HG02610 (cell line): ENCODE data around the gene OR5K4.
"Not testable (repeated sequence)": the region's sequence is repeated elsewhere in the genome, so short reads cannot be mapped to it uniquely, and the experiment has no call there.

Experiments
- ATAC-seq: cut with Tn5 transposase; IDR thresholded peaks from one replicate; pipeline ENCODE4 v1.9.1; 2021; ENCODE audit warnings: mild to moderate bottlenecking, moderate library complexity; ENCODE audit not compliant: unreplicated experiment

Gene OR5K4

GRCh38 chr3:98367464-98368246 is 14.0 kb downstream of the OR5K4 start:
- ATAC-seq = no peak

GRCh38 chr3:98371186-98371585 is 17.5 kb downstream of the OR5K4 start:
- ATAC-seq = no peak

- no peak for ATAC-seq
These were observed 18.2 kb downstream of the OR5K4 start for GRCh38 chr3:98371853-98372252.

- no peak for ATAC-seq
These were observed 18.8 kb downstream of the OR5K4 start for GRCh38 chr3:98372445-98372844.

GRCh38 chr3:98376631-98377030 is 23.0 kb downstream of the OR5K4 start:
- no peak for ATAC-seq

GRCh38 chr3:98388147-98388546 is 34.5 kb downstream of the OR5K4 start:
- ATAC-seq = no peak

GRCh38 chr3:98390366-98390765 is 36.7 kb downstream of the OR5K4 start, which contains the start of gene OR5K3:
Gene OR5K3 (plus strand): TSS chr3:98390666. CDS start chr3:98390666, 0 bp downstream.
- no peak for ATAC-seq

GRCh38 chr3:98395101-98395500 is 41.4 kb downstream of the OR5K4 start:
- no peak for ATAC-seq

- ATAC-seq = not testable (repeated sequence)
These were observed 42.8 kb downstream of the OR5K4 start for GRCh38 chr3:98396482-98396881.

- ATAC-seq = no peak
These were observed 44.9 kb downstream of the OR5K4 start for GRCh38 chr3:98398513-98398912.

GRCh38 chr3:98402507-98402906 is 48.9 kb downstream of the OR5K4 start:
- ATAC-seq = no peak

GRCh38 chr3:98404010-98404409 is 50.4 kb downstream of the OR5K4 start:
- no peak for ATAC-seq
